RCC 7860 (cell line): ENCODE results near the gene CAVIN1.
A peak's percentile ranks its signal among the peaks of the same experiment; 100 is the strongest.
"Not testable (repeated sequence)": the region's sequence is repeated elsewhere in the genome, so short reads cannot be mapped to it uniquely, and the experiment has no call there.

ENCODE experiments used
- DNase-seq: peaks from one replicate; pipeline ENCODE4 v3.0.0-alpha.2; 2015; ENCODE audit warnings: low spot score
- FAIRE-seq: peaks from 2 replicates; lab custom pipeline; 2012; peaks lifted over from hg19 to GRCh38; lab: Jason Lieb, UNC

The CAVIN1 gene

DNA sequence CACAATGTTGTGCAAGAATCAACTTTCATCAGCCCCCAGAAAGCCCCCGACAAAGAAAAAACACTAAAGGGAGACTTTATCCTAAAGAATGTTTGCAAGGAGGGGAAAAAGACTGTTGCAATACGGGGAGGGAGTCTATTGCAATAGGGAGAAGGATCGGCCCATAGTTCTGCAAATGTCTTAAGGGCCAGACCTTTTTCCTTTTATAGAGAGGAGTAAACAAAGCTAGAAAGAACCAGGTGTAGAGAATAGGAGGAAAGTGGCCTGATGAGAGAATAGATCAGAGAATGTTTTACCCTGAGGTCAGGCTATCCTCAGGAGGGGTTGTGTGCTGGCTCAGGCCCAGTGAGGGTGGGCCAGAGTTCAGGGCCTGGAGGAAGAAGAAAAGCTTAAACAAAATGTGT is 8.7 kb upstream of the CAVIN1 start:
- FAIRE-seq (no peak), DNase-seq (no peak)

DNA sequence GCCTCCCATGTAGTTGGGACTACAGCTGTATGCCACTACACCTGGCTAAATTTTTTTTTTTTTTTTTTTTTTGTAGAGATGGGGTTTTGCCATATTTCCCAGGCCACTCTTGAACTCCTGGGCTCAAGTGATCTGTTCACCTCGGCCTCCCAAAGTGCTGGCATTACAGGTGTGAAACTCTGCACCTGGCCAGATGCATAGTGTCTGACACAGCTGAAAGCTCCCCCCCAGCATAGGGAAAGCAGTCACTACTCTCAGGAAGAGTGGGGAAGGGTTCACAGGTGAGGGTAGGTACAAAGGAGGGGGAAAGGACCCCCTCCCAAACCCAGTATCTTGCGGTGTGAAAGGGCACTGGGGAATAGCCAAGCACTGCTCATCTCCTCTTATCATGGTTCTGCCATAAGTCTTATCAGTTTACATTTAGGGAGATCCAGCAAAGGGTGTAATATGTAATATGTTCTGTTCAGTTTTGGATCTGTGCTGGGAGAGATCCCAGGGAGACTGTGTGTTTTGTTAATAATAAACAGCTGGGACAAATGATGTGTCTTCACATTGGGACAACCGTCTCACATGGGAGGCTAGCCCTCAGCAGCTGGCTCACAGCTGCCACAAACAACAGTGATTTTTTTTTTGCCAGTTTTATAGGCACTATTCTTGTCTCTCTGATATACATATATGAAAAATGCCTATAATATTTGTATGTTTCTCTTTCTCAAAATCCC is 6.8 kb upstream of the CAVIN1 start:
- DNase-seq (no peak), FAIRE-seq (no peak)

DNA sequence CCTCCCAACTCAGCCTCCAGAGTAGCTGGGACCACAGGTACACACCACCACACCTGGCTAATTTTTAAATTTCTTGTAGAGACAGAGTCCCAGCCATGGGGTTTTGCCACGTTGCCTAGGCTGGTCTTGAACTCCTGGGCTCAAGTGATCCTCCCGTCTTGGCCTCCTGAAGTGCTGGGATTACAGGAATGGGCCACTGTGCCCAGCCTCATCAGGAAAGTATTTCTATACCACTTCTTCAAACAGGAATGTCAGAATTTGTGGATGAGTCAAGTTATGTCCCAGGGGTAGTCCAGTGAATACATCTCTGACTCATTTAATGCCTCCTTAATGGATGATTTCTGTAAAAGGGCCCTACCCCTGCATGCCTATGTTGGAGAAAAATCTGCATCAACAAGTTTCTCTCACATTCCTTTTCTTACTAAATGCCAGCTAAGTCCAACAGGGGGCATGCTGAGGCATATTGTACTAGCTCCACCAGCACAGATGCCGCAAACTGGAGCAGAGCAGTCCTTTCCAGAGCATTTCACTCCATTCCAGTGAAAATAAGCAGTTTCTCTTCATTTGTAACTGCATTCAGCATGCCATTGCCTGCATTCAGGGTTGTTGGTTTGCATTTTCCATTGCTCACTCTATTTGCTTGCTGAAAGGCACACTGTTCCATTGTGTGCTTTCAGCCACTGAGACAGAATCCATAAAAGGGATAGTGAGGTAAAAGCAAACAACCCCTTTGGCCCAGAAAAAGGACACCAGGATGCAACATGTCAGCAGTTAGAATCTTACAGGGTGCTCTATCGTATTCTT is 5.3 kb upstream of the CAVIN1 start:
- peak; percentile 94 for FAIRE-seq
- peak; percentile 98 for DNase-seq

DNA sequence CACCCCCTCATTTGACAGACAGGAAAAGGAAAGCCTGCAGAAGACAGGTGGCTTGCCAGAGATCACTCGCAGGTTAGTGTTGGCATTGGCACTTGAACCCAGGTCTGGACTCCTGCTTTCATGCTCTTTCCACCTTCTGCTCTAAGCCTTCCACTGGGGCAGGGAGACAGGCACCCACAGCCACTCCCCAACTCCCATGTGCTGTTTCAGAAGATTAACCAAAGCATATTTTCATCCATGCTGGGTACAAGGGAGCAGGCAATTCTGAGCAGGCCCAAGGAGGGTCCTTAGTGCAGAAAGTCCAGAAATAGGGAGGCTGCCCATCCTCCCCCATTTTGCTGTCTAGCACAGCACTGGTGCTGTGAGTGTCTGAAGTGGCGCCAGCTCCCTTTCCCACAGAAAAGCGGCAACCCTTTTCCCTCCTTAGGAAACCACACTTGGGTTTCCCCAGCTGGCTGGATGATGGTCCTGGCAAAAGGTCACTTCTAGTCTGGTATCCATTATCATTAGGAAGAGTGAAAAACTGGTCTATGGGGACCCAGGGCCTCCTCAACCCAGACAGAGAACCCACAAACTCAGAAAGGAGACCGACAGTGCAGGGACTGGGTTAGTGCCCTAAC is 2.0 kb upstream of the CAVIN1 start:
- FAIRE-seq, result no peak
- DNase-seq, result no peak

DNA sequence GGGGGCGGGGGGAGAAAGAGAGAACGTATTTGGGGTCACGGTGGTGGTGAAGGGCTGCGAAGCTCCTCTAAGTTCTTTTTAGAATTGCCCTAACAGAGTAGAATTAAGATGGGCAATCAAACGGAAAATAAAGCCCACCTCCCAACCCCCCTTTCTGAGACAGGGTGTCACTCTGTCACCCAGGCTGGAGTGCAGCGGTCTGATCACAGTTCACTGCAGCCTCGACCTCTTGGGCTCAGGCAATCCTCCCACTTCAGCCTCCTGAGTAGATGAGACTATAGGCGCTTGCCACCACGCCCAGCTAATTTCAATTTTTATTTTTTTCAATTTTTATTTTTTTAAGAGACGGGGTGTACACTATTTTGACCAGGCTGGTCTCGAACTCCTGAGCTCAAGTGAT is 710 bp upstream of the CAVIN1 start:
- DNase-seq, result no peak
- no peak for FAIRE-seq

DNA sequence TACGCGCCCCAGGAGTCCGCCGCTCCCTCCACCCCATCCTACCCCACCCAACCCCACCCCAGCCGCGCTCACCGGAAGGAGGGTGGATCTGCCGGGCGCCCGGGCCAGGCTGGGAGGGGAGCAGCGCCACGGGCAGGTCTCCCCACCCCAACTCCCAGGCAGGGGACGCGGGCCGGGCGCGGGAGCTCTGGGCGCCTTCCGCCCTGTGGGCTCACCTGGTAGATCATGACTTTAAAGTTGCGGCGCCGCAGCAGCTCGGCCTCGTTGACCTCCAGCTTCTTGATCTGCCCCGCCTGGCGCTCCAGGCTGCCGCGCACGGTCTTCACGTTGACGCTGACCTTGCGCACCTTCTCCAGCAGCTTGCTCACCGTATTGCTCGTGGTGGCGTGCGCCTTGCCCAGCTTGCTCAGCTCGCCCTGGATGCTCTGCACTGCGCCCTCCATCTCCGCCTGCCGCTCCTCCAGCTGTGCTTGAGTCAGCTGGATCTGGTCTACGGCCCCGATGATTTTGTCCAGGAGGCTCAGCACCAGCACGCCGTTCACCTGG is 571 bp downstream of the CAVIN1 start:
- DNase-seq (no peak), FAIRE-seq (no peak)

DNA sequence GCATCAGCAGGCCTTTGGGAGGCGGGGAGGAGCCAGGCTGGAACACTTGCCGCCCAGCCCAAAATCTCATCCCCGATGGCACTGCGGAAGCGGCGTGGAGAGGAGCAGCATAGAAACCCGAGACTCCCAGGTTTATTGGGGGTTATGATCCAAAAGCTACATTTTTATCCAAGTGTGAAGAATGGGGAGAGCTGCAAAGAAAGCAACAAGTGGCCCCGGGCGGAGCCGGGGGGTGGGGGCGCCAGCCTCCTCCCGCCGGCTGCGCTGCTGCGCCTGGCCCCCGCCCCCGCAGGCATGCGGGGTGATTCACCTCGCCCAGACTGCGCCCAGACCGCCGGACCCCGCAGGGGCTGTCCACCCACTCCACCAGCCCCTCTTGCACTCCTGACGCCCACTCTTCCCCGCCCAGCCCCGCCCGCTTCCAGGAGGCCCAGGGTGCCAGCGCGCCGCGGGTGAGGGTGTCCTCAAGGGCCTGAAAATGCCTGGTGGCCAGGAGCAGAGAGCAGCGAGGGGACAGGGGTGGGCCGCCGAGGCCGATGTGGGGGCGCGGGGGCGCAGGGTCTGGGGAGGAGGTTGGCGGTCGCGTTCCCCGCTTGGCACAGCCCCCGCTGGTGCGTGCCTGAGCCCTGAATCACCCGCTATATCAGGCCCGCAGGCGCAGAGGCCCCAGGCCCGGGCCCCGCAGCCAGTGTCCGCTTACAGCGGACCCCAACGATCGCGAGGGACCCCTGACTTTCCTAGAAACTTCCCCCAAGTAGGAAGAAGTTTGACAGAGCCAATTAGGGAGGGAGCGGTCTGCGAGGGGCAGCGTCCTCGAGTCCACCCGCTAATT is 1.3 kb downstream of the CAVIN1 start:
- FAIRE-seq (no peak), DNase-seq (peak; percentile 49)

DNA sequence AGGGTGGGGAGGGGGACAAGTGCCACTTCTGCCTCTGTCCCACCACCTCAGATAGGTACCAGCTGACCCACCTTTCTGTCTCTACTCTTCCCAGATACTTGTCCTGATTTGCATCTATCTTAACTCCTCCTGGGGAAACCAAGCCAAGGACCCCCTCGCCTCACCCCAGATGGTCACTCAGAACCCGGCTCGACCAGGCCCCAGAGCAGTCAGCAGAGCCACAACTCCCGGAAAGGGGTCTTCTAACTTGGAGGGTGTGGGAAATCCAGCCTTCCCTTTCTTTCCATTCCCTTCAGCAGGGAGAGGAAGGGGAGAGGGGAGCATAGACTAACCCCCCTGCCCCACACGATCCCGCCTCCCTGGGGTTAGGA is 1.9 kb downstream of the CAVIN1 start:
- DNase-seq, result no peak
- no peak for FAIRE-seq

DNA sequence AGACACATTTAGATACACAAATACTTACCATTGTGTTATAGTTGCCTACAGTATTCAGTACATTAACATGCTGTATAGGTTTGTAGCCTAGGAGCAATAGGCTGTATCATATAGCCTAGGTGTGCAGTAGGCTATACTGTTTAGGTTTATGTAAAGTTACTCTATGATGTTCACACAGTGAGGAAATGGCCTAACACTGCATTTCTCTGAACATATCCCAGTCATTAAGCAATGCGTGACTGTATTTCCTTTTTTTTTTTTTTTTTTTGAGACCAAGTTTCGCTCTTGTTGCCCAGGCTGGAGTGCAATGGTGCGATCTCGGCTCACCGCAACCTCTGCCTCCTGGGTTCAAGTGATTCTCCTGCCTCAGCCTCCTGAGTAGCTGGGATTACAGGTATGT is 5.1 kb downstream of the CAVIN1 start:
- not testable (repeated sequence) for DNase-seq

DNA sequence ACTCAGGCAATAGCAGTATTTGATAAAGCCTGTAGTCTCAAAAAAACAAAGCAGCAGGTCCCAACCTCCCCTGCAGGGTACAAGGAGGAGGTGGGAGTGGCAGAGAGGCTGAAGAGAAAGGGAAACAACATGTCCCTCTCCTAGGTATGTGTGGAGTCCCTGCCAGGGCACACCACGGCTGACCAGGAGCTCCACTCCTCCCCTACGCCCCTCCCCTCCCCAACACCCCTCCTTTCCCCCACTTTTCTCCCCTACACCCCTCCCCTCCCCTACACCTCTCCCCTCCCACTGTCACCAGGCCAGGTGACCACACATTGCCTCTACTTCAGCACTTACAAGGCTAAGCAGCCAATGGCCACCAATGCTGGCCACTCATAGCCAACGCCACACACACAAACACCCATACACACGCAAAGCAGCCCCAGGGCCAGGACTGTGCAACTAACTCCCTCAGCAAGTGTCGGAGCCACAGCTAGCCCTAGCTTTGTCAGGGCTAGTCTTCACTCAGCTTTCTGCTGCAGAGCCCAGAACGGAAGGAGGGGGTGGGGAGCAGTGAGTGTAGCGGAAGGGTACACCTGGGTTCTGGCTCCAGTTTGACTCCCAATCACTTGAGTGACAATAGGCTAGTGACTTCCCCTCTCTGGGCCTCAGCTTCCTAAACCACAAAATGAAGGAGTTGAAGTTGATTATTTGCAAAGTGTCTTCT is 8.2 kb downstream of the CAVIN1 start:
- FAIRE-seq (no peak), DNase-seq (no peak)

More for the DNA sequence above, 5.1 kb downstream of the CAVIN1 start:
- FAIRE-seq, result not testable (repeated sequence)

DNA sequence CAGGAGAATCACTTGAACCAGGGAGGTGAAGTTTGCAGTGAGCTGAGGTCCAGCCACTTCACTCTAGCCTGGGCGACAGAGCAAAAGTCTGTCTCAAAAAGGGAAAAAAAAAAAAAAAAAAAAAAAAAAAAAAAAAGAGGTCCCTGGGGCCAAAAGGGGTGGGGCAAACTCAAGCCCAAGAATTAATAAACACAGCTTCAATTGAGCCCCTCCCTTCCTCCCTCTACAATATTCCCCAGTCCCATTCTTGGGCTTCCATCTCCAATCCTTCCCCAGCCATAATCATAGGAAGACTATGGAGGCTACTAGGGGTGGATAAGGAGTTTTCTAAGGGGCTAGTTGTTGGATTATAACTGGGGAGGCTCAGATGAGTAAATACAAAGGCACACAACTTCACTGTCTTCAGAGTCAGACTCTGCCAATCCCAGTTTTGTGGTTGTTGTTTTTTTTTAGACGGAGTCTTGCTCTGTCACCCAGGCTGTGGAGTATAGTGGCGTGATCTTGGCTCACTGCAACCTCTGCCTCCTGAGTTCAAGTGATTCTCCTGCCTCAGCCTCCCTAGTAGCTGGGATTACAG is 9.5 kb downstream of the CAVIN1 start:
- DNase-seq, result no peak
- FAIRE-seq, result no peak

DNA sequence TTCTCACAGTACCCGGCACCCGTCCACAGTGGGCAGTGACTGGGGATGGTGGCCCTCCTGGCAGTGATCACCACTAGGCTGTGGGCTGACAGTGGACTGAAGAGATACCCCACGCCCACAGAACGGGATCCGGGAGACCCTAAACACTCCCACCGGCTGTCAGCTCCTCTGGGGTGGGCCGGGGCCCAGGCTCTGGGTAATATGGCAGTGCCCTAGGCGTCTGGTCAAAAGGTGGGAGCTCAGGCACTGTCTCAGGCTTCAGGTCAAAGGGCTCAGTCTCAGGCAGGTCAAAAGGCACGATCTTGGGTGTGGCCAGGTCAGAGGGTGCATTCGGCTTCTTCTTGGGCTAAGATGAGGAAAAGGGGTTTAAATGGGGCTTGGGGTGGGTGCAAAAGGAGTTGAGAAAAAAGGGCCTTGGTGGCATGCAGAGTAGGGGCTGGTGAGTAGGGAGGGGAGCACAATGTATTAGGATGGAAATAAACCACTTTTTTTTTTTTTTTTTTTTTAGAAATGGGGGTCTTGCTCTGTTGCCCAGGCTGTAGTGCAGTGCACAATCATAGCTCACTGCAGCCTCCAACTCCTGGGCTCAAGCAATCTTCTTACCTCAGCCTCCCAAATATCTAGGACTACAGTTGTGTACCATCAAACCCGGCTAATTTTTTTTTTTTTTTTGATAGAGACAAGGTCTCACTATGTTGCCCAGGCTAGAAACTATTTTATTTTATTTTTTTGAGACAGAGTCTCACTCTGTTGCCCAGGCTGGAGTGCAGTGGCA is 11.0 kb downstream of the CAVIN1 start:
- no peak for FAIRE-seq

DNA sequence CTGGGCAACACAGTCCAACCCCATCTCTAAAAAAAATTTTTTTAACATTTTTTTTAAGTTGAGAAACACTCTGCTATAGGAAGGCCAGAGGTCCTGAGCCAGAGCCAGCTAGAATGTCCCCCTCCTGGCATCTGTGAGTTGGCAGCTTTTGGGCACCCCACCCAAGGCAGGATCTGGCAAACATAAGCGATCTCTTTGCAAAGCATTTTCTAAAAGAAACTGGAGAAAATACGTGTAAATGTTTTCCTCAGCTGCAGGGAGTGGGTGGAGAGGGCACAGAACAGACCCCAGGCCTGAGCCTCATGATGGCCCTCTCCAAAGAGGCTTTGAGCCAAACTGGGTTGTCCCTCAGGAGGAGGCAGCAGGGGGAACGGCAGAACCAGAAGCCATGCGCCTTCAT is 11.7 kb downstream of the CAVIN1 start:
- DNase-seq (no peak), FAIRE-seq (no peak)

More for the DNA sequence above, 11.0 kb downstream of the CAVIN1 start:
- no peak for DNase-seq

DNA sequence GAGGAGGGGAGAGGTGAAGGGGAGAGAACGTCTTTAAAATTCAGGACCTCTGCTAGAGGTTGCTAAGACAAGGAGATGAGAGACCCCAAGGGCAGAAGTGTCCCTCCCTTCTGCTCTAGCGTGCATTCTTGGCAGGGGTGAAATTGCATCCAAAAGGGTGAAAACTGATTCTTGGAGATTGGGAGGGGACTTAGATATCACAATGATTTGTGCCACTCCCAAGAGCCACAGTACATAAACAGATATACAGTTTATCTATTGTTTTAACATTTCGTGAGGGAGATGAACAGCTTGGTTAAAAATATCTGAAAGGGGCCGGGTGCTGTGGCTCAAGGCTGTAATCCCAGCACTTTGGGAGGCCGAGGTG is 12.8 kb downstream of the CAVIN1 start:
- no peak for FAIRE-seq

DNA sequence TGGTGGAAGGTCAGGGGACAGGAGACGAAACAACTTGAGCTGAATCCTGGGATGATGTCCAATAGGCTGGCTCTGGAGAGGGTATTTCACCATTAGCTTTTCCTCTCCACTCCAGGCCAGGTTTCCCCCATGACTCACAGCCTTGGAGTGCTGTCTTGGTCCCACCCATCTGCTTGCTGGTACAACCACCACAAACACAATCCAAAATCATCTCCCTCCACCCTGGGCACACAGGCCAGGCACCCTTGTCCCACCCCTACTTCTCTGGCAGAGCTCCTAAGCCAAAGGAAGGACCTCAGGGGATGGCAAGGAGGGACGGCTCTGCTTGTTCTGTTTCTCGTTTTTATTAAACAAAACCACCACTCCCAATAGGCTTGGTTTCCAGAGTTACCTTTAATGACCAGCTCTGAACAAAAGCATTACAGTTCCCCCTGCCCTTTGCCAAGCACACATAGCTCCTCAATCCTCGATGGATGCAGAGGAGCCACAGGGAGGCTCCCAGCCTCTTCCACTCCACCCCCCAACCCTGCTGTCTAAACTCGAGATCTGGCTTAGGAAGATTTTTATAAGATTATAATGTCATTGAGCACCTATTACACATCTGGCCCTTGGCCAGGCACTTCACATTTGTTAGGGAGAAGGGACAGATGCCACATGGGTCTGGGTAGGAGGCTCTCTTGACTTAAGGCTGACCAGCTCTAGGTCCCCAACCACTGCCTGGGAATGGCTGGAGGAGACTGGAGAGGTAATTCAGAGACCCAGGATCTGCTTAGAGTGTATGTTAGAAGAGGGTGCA is 13.3 kb downstream of the CAVIN1 start:
- peak; percentile 4 for FAIRE-seq
- peak; percentile 46 for DNase-seq

More for the DNA sequence above, 12.8 kb downstream of the CAVIN1 start:
- no peak for DNase-seq

DNA sequence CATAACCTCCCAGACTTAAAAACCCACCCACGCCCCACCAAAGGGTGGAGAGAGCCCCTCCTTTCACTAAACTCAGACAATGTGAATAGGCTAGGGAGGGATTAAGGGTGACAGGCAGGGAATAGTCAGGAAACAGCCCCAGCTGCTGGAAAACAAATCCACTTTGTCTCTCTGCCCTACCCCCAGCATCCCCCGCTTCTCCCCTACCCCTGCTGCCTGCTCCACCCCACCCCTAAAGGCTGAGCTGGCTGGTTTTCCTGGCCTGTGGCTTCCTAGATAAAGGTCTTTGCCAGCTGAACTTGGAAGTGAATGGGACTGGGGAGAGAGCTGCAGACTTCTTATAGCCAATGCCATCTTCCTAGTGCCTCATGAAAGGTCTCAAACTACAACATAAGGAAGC is 15.0 kb downstream of the CAVIN1 start:
- no peak for DNase-seq
- no peak for FAIRE-seq

DNA sequence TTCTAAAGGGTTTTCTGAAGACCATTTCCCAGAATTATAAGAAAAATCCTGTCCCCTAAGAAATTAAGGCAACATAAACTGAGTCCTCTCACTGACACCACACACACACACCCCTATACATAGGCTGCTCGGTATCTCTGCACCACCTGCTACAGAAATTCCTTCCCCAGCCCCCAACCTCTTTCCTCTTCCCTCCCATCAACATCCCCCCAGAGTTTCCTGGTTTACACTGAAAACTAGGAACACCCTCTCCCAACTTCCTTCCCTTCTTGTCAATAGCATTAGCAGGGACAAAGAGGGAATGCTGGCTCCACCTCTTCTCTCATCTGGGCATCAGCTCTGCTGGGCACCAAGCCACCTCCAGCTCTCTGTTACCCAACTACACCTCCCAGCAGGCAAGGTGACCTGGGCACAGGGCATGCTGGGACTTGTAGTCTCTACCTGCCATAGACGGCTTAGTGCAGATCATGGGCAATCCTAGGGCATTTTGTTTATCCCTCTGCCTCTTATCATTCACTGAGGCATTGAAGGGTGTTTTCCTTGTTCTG is 15.7 kb downstream of the CAVIN1 start:
- DNase-seq (peak; percentile 27), FAIRE-seq (no peak)
